ENCODE results near the gene PRKG1. TPM values are rescaled to one million over a fixed set of nuclear protein-coding genes. Genes with fewer than 3 reads are reported as not detected.

PRKG1 gene
- total RNA-seq, 4 donors from 2014 or later, result 17.1 to 36.4 (median 25.8) TPM

DNA sequence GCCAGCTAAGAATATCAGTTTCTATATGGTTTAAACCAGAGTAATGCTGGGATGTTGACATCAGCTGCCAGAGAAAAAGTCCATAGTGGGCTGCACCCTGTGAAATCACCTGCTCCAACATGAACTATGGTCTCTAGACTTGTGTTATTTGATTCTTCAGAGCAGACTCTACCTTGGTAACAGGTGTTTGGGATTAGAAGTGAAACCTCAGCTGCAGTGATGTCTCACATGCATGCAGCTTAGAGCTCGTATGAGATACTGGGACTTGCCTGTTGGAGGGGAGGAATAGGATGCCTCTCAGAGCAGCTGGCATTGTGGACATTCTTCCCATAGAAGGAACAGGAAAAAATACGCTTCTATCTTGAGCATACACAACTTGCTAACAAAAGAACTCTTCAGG lies 912.2 kb downstream of the PRKG1 start:
- no peak for DNase-seq (ENCODE audit: low spot score)
- ATAC-seq (ENCODE audit: low FRiP score), result no peak
- TF ChIP-seq, protein P1, sequence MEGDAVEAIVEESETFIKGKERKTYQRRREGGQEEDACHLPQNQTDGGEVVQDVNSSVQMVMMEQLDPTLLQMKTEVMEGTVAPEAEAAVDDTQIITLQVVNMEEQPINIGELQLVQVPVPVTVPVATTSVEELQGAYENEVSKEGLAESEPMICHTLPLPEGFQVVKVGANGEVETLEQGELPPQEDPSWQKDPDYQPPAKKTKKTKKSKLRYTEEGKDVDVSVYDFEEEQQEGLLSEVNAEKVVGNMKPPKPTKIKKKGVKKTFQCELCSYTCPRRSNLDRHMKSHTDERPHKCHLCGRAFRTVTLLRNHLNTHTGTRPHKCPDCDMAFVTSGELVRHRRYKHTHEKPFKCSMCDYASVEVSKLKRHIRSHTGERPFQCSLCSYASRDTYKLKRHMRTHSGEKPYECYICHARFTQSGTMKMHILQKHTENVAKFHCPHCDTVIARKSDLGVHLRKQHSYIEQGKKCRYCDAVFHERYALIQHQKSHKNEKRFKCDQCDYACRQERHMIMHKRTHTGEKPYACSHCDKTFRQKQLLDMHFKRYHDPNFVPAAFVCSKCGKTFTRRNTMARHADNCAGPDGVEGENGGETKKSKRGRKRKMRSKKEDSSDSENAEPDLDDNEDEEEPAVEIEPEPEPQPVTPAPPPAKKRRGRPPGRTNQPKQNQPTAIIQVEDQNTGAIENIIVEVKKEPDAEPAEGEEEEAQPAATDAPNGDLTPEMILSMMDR (IDR thresholded peaks at IDR 0.05), result no peak

DNA sequence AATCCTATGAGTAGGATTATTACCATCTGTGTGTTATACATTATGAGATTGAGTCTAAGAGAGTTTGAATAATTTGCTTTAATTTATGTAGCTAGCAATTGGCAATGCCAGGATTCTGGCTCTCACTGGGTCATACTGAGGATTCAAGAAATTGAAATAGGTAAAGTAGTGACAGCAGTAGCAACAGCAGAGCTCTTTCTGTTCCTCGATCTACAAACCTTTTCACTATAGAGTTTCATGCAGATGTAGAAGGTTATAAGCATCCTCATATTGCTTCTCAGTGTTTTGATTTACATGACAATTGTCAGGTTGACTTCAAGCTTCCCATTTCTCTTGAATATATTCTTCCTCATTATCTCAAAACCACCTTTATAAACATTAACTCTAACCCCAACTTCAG lies 919.2 kb downstream of the PRKG1 start:
- TF ChIP-seq, protein P1 (IDR thresholded peaks at IDR 0.05), result no peak
- ATAC-seq (ENCODE audit: low FRiP score) (no peak), DNase-seq (ENCODE audit: low spot score) (no peak)

DNA sequence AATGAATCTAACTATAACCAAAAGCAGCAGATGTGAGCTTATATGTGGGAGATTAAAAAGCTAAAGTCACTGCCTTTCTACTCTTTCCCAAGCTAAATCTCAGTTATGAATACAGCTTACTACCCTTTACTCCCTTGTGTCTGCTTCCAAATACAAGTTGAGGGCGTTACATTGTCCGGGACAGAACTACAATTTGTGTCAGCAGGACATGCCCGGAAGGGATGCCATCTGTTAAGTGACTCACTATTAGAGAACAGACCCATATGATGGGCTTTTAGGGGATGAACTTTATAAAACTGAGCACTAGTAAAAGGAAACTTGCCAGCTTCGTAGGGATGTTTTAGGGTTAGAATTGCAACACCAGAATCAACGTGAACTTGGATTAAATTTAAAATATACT lies 924.8 kb downstream of the PRKG1 start:
- ATAC-seq (ENCODE audit: low FRiP score), result no peak
- TF ChIP-seq, protein P1 (IDR thresholded peaks at IDR 0.05), result no peak
- no peak for DNase-seq (ENCODE audit: low spot score)

DNA sequence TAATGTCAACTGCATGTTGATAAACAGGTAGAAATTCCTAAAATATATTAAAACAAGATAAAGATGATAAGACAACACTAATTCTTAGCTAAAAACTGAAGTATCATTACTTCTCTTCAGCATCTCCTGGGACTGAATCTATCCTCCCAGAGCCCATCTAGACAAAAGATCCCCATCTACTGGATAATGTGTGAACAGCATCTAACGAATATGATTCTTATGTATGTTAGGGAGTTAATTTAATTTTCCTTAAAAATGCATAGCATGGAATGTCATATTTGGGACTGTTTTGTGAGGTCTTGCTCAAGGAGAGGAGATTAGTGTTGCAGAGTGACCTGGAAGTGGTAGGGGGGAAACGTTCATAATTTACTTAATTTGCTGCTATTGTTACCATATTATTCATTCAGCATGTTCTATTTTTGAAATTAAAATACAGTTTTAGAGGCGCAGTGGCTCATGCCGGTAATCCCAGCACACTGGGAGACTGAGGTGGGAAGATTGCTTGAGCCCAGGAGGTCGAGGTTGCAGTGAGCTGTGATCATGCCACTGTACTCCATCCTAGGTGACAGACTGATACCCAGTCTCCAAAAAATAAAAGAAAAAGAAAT lies 930.2 kb downstream of the PRKG1 start:
- DNase-seq (ENCODE audit: low spot score) (no peak), ATAC-seq (ENCODE audit: low FRiP score) (no peak)
- TF ChIP-seq, protein P1 (IDR thresholded peaks at IDR 0.05), result no peak

DNA sequence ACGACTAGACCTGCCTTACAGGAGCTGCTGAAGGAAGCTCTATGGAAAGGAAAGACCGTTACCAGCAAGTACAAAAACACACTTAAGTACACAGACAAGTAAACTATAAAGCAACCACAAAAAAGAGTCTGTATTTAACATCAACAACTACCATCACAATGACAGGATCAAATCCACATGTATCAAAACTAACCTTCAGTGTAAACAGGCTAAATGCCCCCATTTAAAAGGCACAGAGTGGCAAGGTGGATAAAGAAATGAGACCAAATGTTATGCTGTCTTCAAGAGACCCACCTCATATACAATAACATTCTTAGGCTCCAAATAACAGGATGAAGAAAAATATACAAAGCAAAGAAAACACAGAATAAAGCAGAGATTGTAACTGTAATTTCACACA lies 932.8 kb downstream of the PRKG1 start:
- ATAC-seq (ENCODE audit: low FRiP score), result no peak
- TF ChIP-seq, protein P1 (IDR thresholded peaks at IDR 0.05), result no peak
- DNase-seq (ENCODE audit: low spot score), result no peak

DNA sequence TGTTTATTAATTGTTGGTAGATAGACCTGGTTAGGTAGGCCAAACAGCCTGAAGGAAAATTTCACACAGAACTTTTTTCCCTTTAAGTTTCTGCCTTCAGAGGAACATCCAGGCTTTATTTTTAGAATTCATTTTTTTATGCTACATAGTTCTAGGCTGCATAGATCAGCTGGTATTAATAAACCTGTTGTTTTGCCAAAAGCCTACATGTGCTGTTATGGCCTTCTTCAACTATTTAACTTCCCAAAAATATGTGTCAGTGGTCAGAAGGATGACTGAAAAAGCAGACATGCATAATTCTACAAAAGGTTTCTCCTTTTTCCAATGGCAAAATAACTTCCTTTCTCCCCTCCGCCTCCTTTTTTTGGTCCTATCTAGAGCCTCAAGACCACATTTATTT lies 936.8 kb downstream of the PRKG1 start:
- DNase-seq (ENCODE audit: low spot score) (no peak), ATAC-seq (ENCODE audit: low FRiP score) (no peak)
- TF ChIP-seq, protein P1 (IDR thresholded peaks at IDR 0.05), result no peak

DNA sequence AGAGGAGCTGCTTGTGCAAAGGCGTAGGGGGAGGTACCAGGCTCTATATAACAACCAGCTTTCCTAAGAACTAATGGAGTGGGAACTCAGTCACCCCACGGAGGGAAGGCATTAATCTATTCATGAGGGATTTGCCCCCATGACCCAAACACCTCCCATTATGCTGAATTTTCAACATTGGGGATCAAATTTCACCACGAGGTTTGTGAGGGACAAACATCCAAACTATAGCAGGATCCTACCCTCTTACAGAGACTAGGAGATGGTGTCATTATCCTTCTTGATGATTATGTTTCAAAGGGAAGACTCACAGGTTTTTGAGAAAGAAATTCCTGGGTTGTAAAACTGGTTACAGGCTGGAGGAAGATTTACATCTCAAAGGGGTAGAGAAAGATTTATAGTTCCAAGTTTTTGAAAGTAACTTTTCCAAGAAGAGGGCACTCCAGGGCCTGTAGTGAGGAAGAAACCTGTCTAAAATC lies 944.8 kb downstream of the PRKG1 start:
- DNase-seq (ENCODE audit: low spot score) (no peak), ATAC-seq (ENCODE audit: low FRiP score) (no peak)
- TF ChIP-seq, protein P1 (IDR thresholded peaks at IDR 0.05), result no peak

All from omental fat pad (tissue), 4 donors.